Stimulated activated CD8-positive, alpha-beta memory T cell treated with anti-CD3 and anti-CD28 coated beads, Interleukin-4, amount 100 ng/mL, for 48 hours (primary cell): Measurements from ENCODE around the gene HVCN1.

Experiments
- DNase-seq: peaks from one replicate; pipeline ENCODE4 v3.0.0-alpha.2; 2020

Gene HVCN1

GRCh38 chr12:110698171-110698902, 9.4 kb upstream of the HVCN1 start:
- peak; percentile 79 for DNase-seq

GRCh38 chr12:110697236-110697635, 8.3 kb upstream of the HVCN1 start:
- no peak for DNase-seq

- DNase-seq = no peak
Observed at GRCh38 chr12:110696283-110696682, 7.4 kb upstream of the HVCN1 start.

- DNase-seq = no peak
Observed at GRCh38 chr12:110694330-110694901, 5.5 kb upstream of the HVCN1 start.

GRCh38 chr12:110693731-110694130, 4.8 kb upstream of the HVCN1 start:
- DNase-seq = no peak

- no peak for DNase-seq
Observed at GRCh38 chr12:110690127-110690430, 1.2 kb upstream of the HVCN1 start.

- peak; percentile 69 for DNase-seq
Observed at GRCh38 chr12:110689281-110690126, 589 bp upstream of the HVCN1 start.

- no peak for DNase-seq
Observed at GRCh38 chr12:110687396-110688169, 1.3 kb downstream of the HVCN1 start.

GRCh38 chr12:110686294-110686903, 2.5 kb downstream of the HVCN1 start:
- DNase-seq = no peak

- DNase-seq = no peak
Observed at GRCh38 chr12:110684312-110684836, 4.5 kb downstream of the HVCN1 start.

GRCh38 chr12:110683888-110684287, 5.0 kb downstream of the HVCN1 start:
- no peak for DNase-seq

GRCh38 chr12:110680032-110680431, 8.9 kb downstream of the HVCN1 start:
- no peak for DNase-seq

- no peak for DNase-seq
Observed at GRCh38 chr12:110679201-110679600, 9.7 kb downstream of the HVCN1 start.

- DNase-seq = no peak
Observed at GRCh38 chr12:110677982-110678381, 10.9 kb downstream of the HVCN1 start.

GRCh38 chr12:110677206-110677911, 11.6 kb downstream of the HVCN1 start:
- DNase-seq = no peak

- DNase-seq = no peak
Observed at GRCh38 chr12:110676171-110676570, 12.7 kb downstream of the HVCN1 start.

- peak; percentile 64 for DNase-seq
Observed at GRCh38 chr12:110670161-110670701, 18.7 kb downstream of the HVCN1 start.

GRCh38 chr12:110669193-110669502, 19.8 kb downstream of the HVCN1 start:
- peak; percentile 28 for DNase-seq

GRCh38 chr12:110668480-110669192, 20.3 kb downstream of the HVCN1 start:
- no peak for DNase-seq

GRCh38 chr12:110667671-110668070, 21.2 kb downstream of the HVCN1 start:
- DNase-seq = no peak

GRCh38 chr12:110666892-110667291, 22.0 kb downstream of the HVCN1 start:
- no peak for DNase-seq
